WTC11 (cell line): ENCODE results near the gene MAOA. TPM values are rescaled to one million over a fixed set of nuclear protein-coding genes. Genes with fewer than 3 reads are reported as not detected.

ENCODE experiments used
- ATAC-seq: fragments of 200-7000 bp; cut with Tn5 transposase; 2 replicates; pipeline ENCODE4 v1.10.0; 2021; ENCODE audit warnings: mild to moderate bottlenecking, moderate library complexity
- CTCF ChIA-PET: fragments of 300-600 bp; sonication (Branson Sonifier 250); formaldehyde crosslinking; loops from one replicate; lab custom pipeline; 2021; ENCODE audit warnings: antibody characterized with exemption; lab: Charles Lee
- POLR2A ChIA-PET: fragments of 350-600 bp; sonication (Branson Sonifier 250); formaldehyde crosslinking; loops from one replicate; lab custom pipeline; 2021; ENCODE audit warnings: antibody characterized with exemption; lab: Charles Lee
- DNase-seq: peaks from one replicate; pipeline ENCODE4 v3.0.0; 2021; ENCODE audit warnings: low spot score
- H3K27ac Mint-ChIP-seq: 2 replicates; pipeline ENCODE4 v1.8.0; 2021; ENCODE audit warnings: mixed read lengths
- H3K27me3 Mint-ChIP-seq: 2 replicates; pipeline ENCODE4 v1.8.0; 2021; ENCODE audit warnings: low read depth, mild to moderate bottlenecking, moderate library complexity, mixed read lengths
- H3K36me3 Mint-ChIP-seq: 2 replicates; pipeline ENCODE4 v1.8.0; 2021; ENCODE audit warnings: mixed read lengths
- H3K4me1 Mint-ChIP-seq: 2 replicates; pipeline ENCODE4 v1.8.0; 2022; ENCODE audit warnings: mixed read lengths
- H3K4me3 Mint-ChIP-seq: 2 replicates; pipeline ENCODE4 v1.8.0; 2021; ENCODE audit warnings: mild to moderate bottlenecking, moderate library complexity, mixed read lengths
- H3K9me3 Mint-ChIP-seq: 2 replicates; pipeline ENCODE4 v1.8.0; 2021; ENCODE audit warnings: mixed read lengths
- ATF1 ChIP-seq: sonication (generic); formaldehyde crosslinking; IDR thresholded peaks from 2 replicates; pipeline ENCODE4 v1.8.1; 2023; ENCODE audit warnings: mild to moderate bottlenecking, moderate library complexity, missing genetic modification reagents
- ATF2 ChIP-seq: sonication (generic); formaldehyde crosslinking; IDR thresholded peaks from 2 replicates; pipeline ENCODE4 v1.8.1; 2022; ENCODE audit warnings: low read depth, missing genetic modification reagents, borderline replicate concordance
- ELF4 ChIP-seq: sonication (generic); formaldehyde crosslinking; IDR thresholded peaks from 2 replicates; pipeline ENCODE4 v1.8.1; 2022; ENCODE audit warnings: low read depth, mild to moderate bottlenecking, moderate library complexity, missing genetic modification reagents
- ESRRA ChIP-seq: sonication (generic); formaldehyde crosslinking; IDR thresholded peaks from 2 replicates; pipeline ENCODE4 v1.8.1; 2022; ENCODE audit warnings: mild to moderate bottlenecking, missing genetic modification reagents, borderline replicate concordance
- ETV6 ChIP-seq: sonication (generic); formaldehyde crosslinking; IDR thresholded peaks from 2 replicates; pipeline ENCODE4 v1.8.1; 2022; ENCODE audit warnings: mild to moderate bottlenecking, missing genetic modification reagents
- FOXJ3 ChIP-seq: sonication (generic); formaldehyde crosslinking; IDR thresholded peaks from 2 replicates; pipeline ENCODE4 v1.9.0; 2021; ENCODE audit warnings: missing genetic modification reagents, mild to moderate bottlenecking, borderline replicate concordance
- FOXK1 ChIP-seq: sonication (generic); formaldehyde crosslinking; IDR thresholded peaks from 2 replicates; pipeline ENCODE4 v1.8.0; 2022; ENCODE audit warnings: mild to moderate bottlenecking, moderate library complexity, missing genetic modification reagents
- GABPB1 ChIP-seq: sonication (generic); formaldehyde crosslinking; IDR thresholded peaks from 2 replicates; pipeline ENCODE4 v1.8.1; 2023; ENCODE audit warnings: mild to moderate bottlenecking, missing genetic modification reagents
- JUN ChIP-seq: sonication (generic); formaldehyde crosslinking; IDR thresholded peaks from 2 replicates; pipeline ENCODE4 v1.8.0; 2023; ENCODE audit warnings: mild to moderate bottlenecking, missing genetic modification reagents
- MAX ChIP-seq: sonication (generic); formaldehyde crosslinking; IDR thresholded peaks from 2 replicates; pipeline ENCODE4 v1.8.0; 2022; ENCODE audit warnings: mild to moderate bottlenecking, missing genetic modification reagents
- MLX ChIP-seq: sonication (generic); formaldehyde crosslinking; IDR thresholded peaks from 2 replicates; pipeline ENCODE4 v1.8.1; 2023; ENCODE audit warnings: mild to moderate bottlenecking, missing genetic modification reagents, moderate library complexity
- NFATC4 ChIP-seq: fragments of 250-450 bp; sonication (Bioruptor Pico); IDR thresholded peaks from 2 replicates; pipeline ENCODE4 v1.9.0; 2021; ENCODE audit warnings: mild to moderate bottlenecking
- NR3C1 ChIP-seq: sonication (generic); formaldehyde crosslinking; conservative IDR thresholded peaks from 2 replicates; pipeline ENCODE4 v1.8.1; 2023; ENCODE audit warnings: low read depth, mild to moderate bottlenecking, missing genetic modification reagents
- PRDM15 ChIP-seq: sonication (generic); formaldehyde crosslinking; IDR thresholded peaks from 2 replicates; pipeline ENCODE4 v1.8.0; 2022; ENCODE audit warnings: missing genetic modification reagents
- PRRX2 ChIP-seq: fragments of 250-450 bp; sonication (Bioruptor Pico); IDR thresholded peaks from 2 replicates; pipeline ENCODE4 v1.8.0; 2021; ENCODE audit warnings: mild to moderate bottlenecking
- RELA ChIP-seq: sonication (generic); formaldehyde crosslinking; IDR thresholded peaks from 2 replicates; pipeline ENCODE4 v1.8.1; 2022; ENCODE audit warnings: missing genetic modification reagents, mild to moderate bottlenecking, borderline replicate concordance
- SMAD3 ChIP-seq: sonication (generic); formaldehyde crosslinking; IDR thresholded peaks from 2 replicates; pipeline ENCODE4 v1.8.0; 2022; ENCODE audit warnings: missing genetic modification reagents, mild to moderate bottlenecking, borderline replicate concordance
- SOX15 ChIP-seq: fragments of 250-450 bp; sonication (Bioruptor Pico); IDR thresholded peaks from 2 replicates; pipeline ENCODE4 v1.9.0; 2021; ENCODE audit warnings: mild to moderate bottlenecking
- TCF7 ChIP-seq: sonication (generic); formaldehyde crosslinking; IDR thresholded peaks from 2 replicates; pipeline ENCODE4 v1.8.0; 2022; ENCODE audit warnings: mild to moderate bottlenecking, low read depth, missing genetic modification reagents, moderate library complexity
- TEAD1 ChIP-seq: sonication (generic); formaldehyde crosslinking; IDR thresholded peaks from 2 replicates; pipeline ENCODE4 v1.8.0; 2022; ENCODE audit warnings: mild to moderate bottlenecking, missing genetic modification reagents
- TEAD4 ChIP-seq: sonication (generic); formaldehyde crosslinking; IDR thresholded peaks from 2 replicates; pipeline ENCODE4 v1.8.0; 2022; ENCODE audit warnings: mild to moderate bottlenecking, missing genetic modification reagents
- ZBTB43 ChIP-seq: sonication (generic); formaldehyde crosslinking; IDR thresholded peaks from 2 replicates; pipeline ENCODE4 v1.8.1; 2023; ENCODE audit warnings: mild to moderate bottlenecking, missing genetic modification reagents
- ZNF121 ChIP-seq: sonication (generic); formaldehyde crosslinking; IDR thresholded peaks from 2 replicates; pipeline ENCODE4 v1.8.0; 2023; ENCODE audit warnings: missing genetic modification reagents
- ZNF138 ChIP-seq: sonication (generic); formaldehyde crosslinking; conservative IDR thresholded peaks from 2 replicates; pipeline ENCODE4 v1.8.1; 2022; ENCODE audit warnings: mild to moderate bottlenecking, moderate library complexity, missing genetic modification reagents
- ZNF317 ChIP-seq: sonication (generic); formaldehyde crosslinking; IDR thresholded peaks from 2 replicates; pipeline ENCODE4 v1.8.1; 2023; ENCODE audit warnings: low read depth, mild to moderate bottlenecking, moderate library complexity, missing genetic modification reagents, borderline replicate concordance
- ZNF416 ChIP-seq: fragments of 250-450 bp; sonication (Bioruptor Pico); IDR thresholded peaks from 2 replicates; pipeline ENCODE4 v1.9.0; 2021; ENCODE audit warnings: mild to moderate bottlenecking, inconsistent platforms
- total RNA-seq: library from RNA; stranded (reverse); gene quantifications from 3 replicates; pipeline ENCODE4 v1.2.3, GENCODE V29; 2021

MAOA gene
- total RNA-seq, 1 experiment from 2014 or later, result 6.0 TPM

GRCh38 chrX:43728002-43728401, 71.9 kb downstream of the MAOA start (continued):
- TF ChIP-seq ZNF121 (no peak), ELF4 (CRISPR knock-in tag) (no peak), PRRX2 (CRISPR knock-in tag) (no peak), ATF1 (CRISPR knock-in tag) (no peak), ESRRA (CRISPR knock-in tag) (no peak), MLX (CRISPR knock-in tag) (no peak)

GRCh38 chrX:43728966-43729365, 72.9 kb downstream of the MAOA start:
- POLR2A ChIA-PET, result no interaction called here
- CTCF ChIA-PET, result no interaction called here
- H3K9me3 Mint-ChIP-seq, result no peaks in the 10 kb centered on the region
- H3K27me3 Mint-ChIP-seq, result peaks cover 24% of the 10 kb centered on the region
- no peaks in the 10 kb centered on the region for H3K36me3 Mint-ChIP-seq
- no peak for DNase-seq
- TF ChIP-seq TCF7 (CRISPR knock-in tag) (no peak), MAX (CRISPR knock-in tag) (no peak), NFATC4 (CRISPR knock-in tag) (no peak), ZNF138 (CRISPR knock-in tag) (no peak), ZNF416 (CRISPR knock-in tag) (no peak), ATF2 (CRISPR knock-in tag) (no peak), JUN (CRISPR knock-in tag) (no peak), ZBTB43 (no peak), ZNF317 (CRISPR knock-in tag) (no peak), FOXJ3 (no peak), TEAD1 (CRISPR knock-in tag) (no peak), PRDM15 (no peak), SOX15 (CRISPR knock-in tag) (no peak), NR3C1 (no peak), GABPB1 (CRISPR knock-in tag) (no peak), SMAD3 (CRISPR knock-in tag) (no peak), ETV6 (CRISPR knock-in tag) (no peak), FOXK1 (CRISPR knock-in tag) (no peak), RELA (no peak), TEAD4 (CRISPR knock-in tag) (no peak)
- ATAC-seq, result no peak
- H3K4me3 Mint-ChIP-seq, result no peak overlapping the region
- H3K4me1 Mint-ChIP-seq, result no peaks in the 10 kb centered on the region
- H3K27ac Mint-ChIP-seq, result no peak overlapping the region
